NOMO-1 treated with dmso at 0.1 percent for 144 hours (cell line): ENCODE measurements around the gene CYP19A1.
A peak's percentile ranks its signal among the peaks of the same experiment; 100 is the strongest.
"Not testable (repeated sequence)": the region's sequence is repeated elsewhere in the genome, so short reads cannot be mapped to it uniquely, and the experiment has no call there.

ENCODE experiments used
- DNase-seq: peaks from one replicate; lab custom pipeline; 2025; ENCODE audit not compliant: unreplicated experiment; lab: John Stamatoyannopoulos, UW

CYP19A1 gene

GRCh38 chr15:51299187-51300015, 39.0 kb downstream of the CYP19A1 start:
- DNase-seq = no peak

GRCh38 chr15:51298620-51299019, 39.8 kb downstream of the CYP19A1 start:
- no peak for DNase-seq

- no peak for DNase-seq
These were observed 47.7 kb downstream of the CYP19A1 start for GRCh38 chr15:51290720-51291119.

- DNase-seq = no peak
These were observed 49.1 kb downstream of the CYP19A1 start for GRCh38 chr15:51289290-51289689.

- no peak for DNase-seq
These were observed 50.0 kb downstream of the CYP19A1 start for GRCh38 chr15:51288143-51289065.

- DNase-seq = no peak
These were observed 51.6 kb downstream of the CYP19A1 start for GRCh38 chr15:51286816-51287215.

GRCh38 chr15:51285399-51285798, 53.0 kb downstream of the CYP19A1 start:
- DNase-seq = no peak

- DNase-seq = no peak
These were observed 53.5 kb downstream of the CYP19A1 start for GRCh38 chr15:51284871-51285270.

GRCh38 chr15:51283026-51283425, 55.4 kb downstream of the CYP19A1 start:
- DNase-seq = peak; percentile 34

- not testable (repeated sequence) for DNase-seq
These were observed 56.2 kb downstream of the CYP19A1 start for GRCh38 chr15:51282241-51282640.

- peak; percentile 16 for DNase-seq
These were observed 56.9 kb downstream of the CYP19A1 start for GRCh38 chr15:51281368-51281967.

GRCh38 chr15:51280838-51281237, 57.6 kb downstream of the CYP19A1 start:
- DNase-seq = no peak

GRCh38 chr15:51279391-51279790, 59.0 kb downstream of the CYP19A1 start:
- DNase-seq = no peak

- no peak for DNase-seq
These were observed 61.3 kb downstream of the CYP19A1 start for GRCh38 chr15:51277101-51277500.

GRCh38 chr15:51274956-51275355, 63.4 kb downstream of the CYP19A1 start:
- DNase-seq = no peak

- no peak for DNase-seq
These were observed 67.7 kb downstream of the CYP19A1 start for GRCh38 chr15:51270706-51271105.

GRCh38 chr15:51269496-51269895, 68.9 kb downstream of the CYP19A1 start:
- no peak for DNase-seq

- no peak for DNase-seq
These were observed 70.7 kb downstream of the CYP19A1 start for GRCh38 chr15:51267703-51268083.

GRCh38 chr15:51267051-51267702, 71.2 kb downstream of the CYP19A1 start:
- no peak for DNase-seq

- DNase-seq = no peak
These were observed 71.7 kb downstream of the CYP19A1 start for GRCh38 chr15:51266656-51267050.

GRCh38 chr15:51265037-51265555, 73.3 kb downstream of the CYP19A1 start:
- no peak for DNase-seq
